H9 (cell line): ENCODE data around the gene PRKAG2. TPM values are rescaled to one million over a fixed set of nuclear protein-coding genes. Genes with fewer than 3 reads are reported as not detected.

Experiments used
- DNase-seq: peaks from one replicate; pipeline ENCODE4 v3.0.0-alpha.2; 2017
- H2AFZ ChIP-seq: one replicate; pipeline ENCODE4 v1.6.1; 2013; ENCODE audit warnings: mild to moderate bottlenecking, low read length, control low read depth, moderate library complexity
- H2AK5ac ChIP-seq: 2 replicates; pipeline ENCODE4 v1.6.1; 2013; ENCODE audit warnings: low read length, control low read depth, mixed read lengths; ENCODE audit not compliant: insufficient read length
- H2BK120ac ChIP-seq: one replicate; pipeline ENCODE4 v1.6.1; 2013; ENCODE audit warnings: low read depth, mild to moderate bottlenecking, low read length, control low read depth, inconsistent platforms; ENCODE audit not compliant: poor library complexity, severe bottlenecking
- H2BK12ac ChIP-seq: 2 replicates; pipeline ENCODE4 v1.6.1; 2013; ENCODE audit warnings: low read length, control low read depth, mixed read lengths, low read depth; ENCODE audit not compliant: insufficient read length
- H2BK15ac ChIP-seq: 2 replicates; pipeline ENCODE4 v1.6.1; 2013; ENCODE audit warnings: low read depth, low read length, control low read depth
- H2BK20ac ChIP-seq: one replicate; pipeline ENCODE4 v1.6.1; 2013; ENCODE audit warnings: low read depth, mild to moderate bottlenecking, low read length, control low read depth, inconsistent platforms; ENCODE audit not compliant: poor library complexity, severe bottlenecking
- H2BK5ac ChIP-seq: 2 replicates; pipeline ENCODE4 v1.6.1; 2013; ENCODE audit warnings: low read length, control low read depth, mixed read lengths; ENCODE audit not compliant: insufficient read length
- H3K14ac ChIP-seq: 2 replicates; pipeline ENCODE4 v1.6.1; 2013; ENCODE audit warnings: low read length, control low read depth; ENCODE audit not compliant: insufficient read depth
- H3K18ac ChIP-seq: 2 replicates; pipeline ENCODE4 v1.6.1; 2013; ENCODE audit warnings: low read depth, mild to moderate bottlenecking, mixed read lengths, low read length, control low read depth; ENCODE audit not compliant: insufficient read length
- H3K23ac ChIP-seq: 2 replicates; pipeline ENCODE4 v1.6.1; 2013; ENCODE audit warnings: low read length, control low read depth, mixed read lengths, low read depth; ENCODE audit not compliant: insufficient read length
- H3K23me2 ChIP-seq: 2 replicates; pipeline ENCODE4 v1.6.1; 2013; ENCODE audit warnings: low read depth, mild to moderate bottlenecking, mixed read lengths, low read length, control low read depth; ENCODE audit not compliant: insufficient read length, poor library complexity, severe bottlenecking
- H3K27ac ChIP-seq: 2 replicates; pipeline ENCODE4 v1.5.1; 2013; ENCODE audit warnings: low read length, control low read depth, mixed read lengths, low read depth; ENCODE audit not compliant: insufficient read length
- H3K27me3 ChIP-seq: 2 replicates; pipeline ENCODE4 v1.6.1; 2013; ENCODE audit warnings: low read length, control low read depth, inconsistent platforms; ENCODE audit not compliant: insufficient read depth
- H3K4ac ChIP-seq: 2 replicates; pipeline ENCODE4 v1.6.1; 2013; ENCODE audit warnings: low read depth, mild to moderate bottlenecking, control low read depth, inconsistent platforms, low read length, moderate library complexity
- H3K4me1 ChIP-seq: 2 replicates; pipeline ENCODE4 v1.6.1; 2013; ENCODE audit warnings: low read length, control low read depth, inconsistent platforms; ENCODE audit not compliant: insufficient read depth
- H3K4me2 ChIP-seq: 2 replicates; pipeline ENCODE4 v1.6.1; 2013; ENCODE audit warnings: low read length, control low read depth, mixed read lengths; ENCODE audit not compliant: insufficient read length, insufficient read depth
- H3K56ac ChIP-seq: 2 replicates; pipeline ENCODE4 v1.6.1; 2013; ENCODE audit warnings: low read depth, mild to moderate bottlenecking, mixed read lengths, low read length, control low read depth; ENCODE audit not compliant: insufficient read length
- H3K79me1 ChIP-seq: 2 replicates; pipeline ENCODE4 v1.6.1; 2013; ENCODE audit warnings: low read depth, mild to moderate bottlenecking, moderate library complexity, low read length, control low read depth, inconsistent platforms; ENCODE audit not compliant: insufficient read depth, poor library complexity, severe bottlenecking
- H3K79me2 ChIP-seq: 2 replicates; pipeline ENCODE4 v1.6.1; 2013; ENCODE audit warnings: low read length, control low read depth, inconsistent platforms; ENCODE audit not compliant: insufficient read depth
- H3K9ac ChIP-seq: 2 replicates; pipeline ENCODE4 v1.6.1; 2013; ENCODE audit warnings: low read length, control low read depth, mixed read lengths; ENCODE audit not compliant: insufficient read length; ENCODE audit errors: extremely low read depth
- H3K9me3 ChIP-seq: one replicate; pipeline ENCODE4 v1.6.1; 2013; ENCODE audit warnings: low read depth, low read length, inconsistent platforms; ENCODE audit not compliant: control insufficient read depth
- H3T11ph ChIP-seq: one replicate; pipeline ENCODE4 v1.6.1; 2013; ENCODE audit warnings: mild to moderate bottlenecking, low read length, control low read depth, inconsistent platforms
- H4K20me1 ChIP-seq: one replicate; pipeline ENCODE4 v1.6.1; 2013; ENCODE audit not compliant: control insufficient read depth, insufficient read length, insufficient read depth
- H4K5ac ChIP-seq: 2 replicates; pipeline ENCODE4 v1.6.1; 2013; ENCODE audit warnings: low read depth, mild to moderate bottlenecking, mixed read lengths, low read length, control low read depth; ENCODE audit not compliant: insufficient read length
- H4K8ac ChIP-seq: replicated peaks from 2 replicates; pipeline ENCODE4 v1.6.1; 2013; ENCODE audit warnings: low read length, control low read depth, mixed read lengths, low read depth; ENCODE audit not compliant: insufficient read length
- H4K91ac ChIP-seq: 2 replicates; pipeline ENCODE4 v1.6.1; 2013; ENCODE audit warnings: low read depth, mild to moderate bottlenecking, moderate library complexity, mixed read lengths, low read length, control low read depth; ENCODE audit not compliant: insufficient read length
- H3K27ac Mint-ChIP-seq, 3 experiments: 2 replicates in 2 of 3; 3 replicates in 1 of 3; pipeline ENCODE4 v1.8.0; 2020 to 2021; ENCODE audit warnings: mixed read lengths in 3 of 3, mild to moderate bottlenecking in 1 of 3, moderate library complexity in 1 of 3
- H3K27me3 Mint-ChIP-seq: 2 replicates; pipeline ENCODE4 v1.8.0; 2021; ENCODE audit warnings: low read depth, mild to moderate bottlenecking, moderate library complexity, mixed read lengths
- H3K36me3 Mint-ChIP-seq, 3 experiments: 2 replicates in 2 of 3; 3 replicates in 1 of 3; pipeline ENCODE4 v1.8.0; 2020 to 2021; ENCODE audit warnings: low read depth in 3 of 3, mixed read lengths in 3 of 3; ENCODE audit not compliant: insufficient read depth in 1 of 3
- H3K4me1 Mint-ChIP-seq, 2 experiments: 2 replicates each; pipeline ENCODE4 v1.8.0; 2020; ENCODE audit warnings: mixed read lengths in 2 of 2
- H3K4me3 Mint-ChIP-seq, 2 experiments: 2 replicates in 1 of 2; 3 replicates in 1 of 2; pipeline ENCODE4 v1.8.0; 2020 to 2021; ENCODE audit warnings: mild to moderate bottlenecking in 2 of 2, mixed read lengths in 2 of 2, moderate library complexity in 1 of 2
- H3K9me3 Mint-ChIP-seq, 2 experiments: 2 replicates in 1 of 2; 3 replicates in 1 of 2; pipeline ENCODE4 v1.8.0; 2020; ENCODE audit warnings: mild to moderate bottlenecking in 2 of 2, mixed read lengths in 2 of 2, moderate library complexity in 1 of 2
- CTCF ChIP-seq: fragments of 200-600 bp; sonication (generic); conservative IDR thresholded peaks from 3 replicates; pipeline ENCODE4 v1.8.0; 2021; ENCODE audit warnings: antibody characterized with exemption, mild to moderate bottlenecking
- WGBS: extraction: QIAGEN DNeasy Blood & Tissue Kit; methylation state at CpG from one replicate; pipeline ENCODE4 v1.1.7; 2013; ENCODE audit warnings: missing lambda C conversion rate, low lambda C conversion rate, mixed read lengths; ENCODE audit not compliant: insufficient read length; ENCODE audit errors: extremely low coverage; 5-methylcytosine and 5-hydroxymethylcytosine counted together
- total RNA-seq: library from RNA; stranded (reverse); gene quantifications from 2 replicates; pipeline ENCODE4 v1.2.1, GENCODE V29; 2021

Gene PRKAG2
- total RNA-seq, 1 experiment from 2014 or later, result 11.8 TPM

GRCh38 chr7:151758622-151759540 is 118.0 kb downstream of the PRKAG2 start:
- Histone ChIP-seq H3K79me2 (no peaks in the 10 kb centered on the region), H3K4me2 (no peak overlapping the region), H3K27me3 (no peaks in the 10 kb centered on the region; the same call in 1 of the 2 replicates), H2BK120ac (no peak overlapping the region), H3K27ac (no peak overlapping the region), H4K8ac (no peak overlapping the region), H3K23ac (no peak overlapping the region), H3K9me3 (no peaks in the 10 kb centered on the region), H2AFZ (no peak overlapping the region), H3T11ph (no peak overlapping the region), H3K4ac (no peak overlapping the region), H3K14ac (no peak overlapping the region), H3K56ac (no peak overlapping the region), H3K79me1 (no peaks in the 10 kb centered on the region), H2BK12ac (no peak overlapping the region), H3K4me1 (peaks cover 4% of the 10 kb centered on the region; the same call in 1 of the 2 replicates), H2BK15ac (no peak overlapping the region), H3K18ac (no peak overlapping the region), H2AK5ac (no peak overlapping the region), H3K23me2 (no peaks in the 10 kb centered on the region), H4K5ac (no peak overlapping the region), H3K9ac (no peak overlapping the region), H2BK20ac (no peak overlapping the region), H4K91ac (no peak overlapping the region), H4K20me1 (no peaks in the 10 kb centered on the region), H2BK5ac (no peak overlapping the region)
- WGBS, result no CpG with 5 or more reads among the region's 18 CpGs
- Mint-ChIP-seq H3K9me3 (no peaks in the 10 kb centered on the region; a peak in 3 of 5 replicates), H3K27ac (no peak overlapping the region), H3K4me3 (no peak overlapping the region), H3K27me3 (peaks cover 31% of the 10 kb centered on the region), H3K36me3 (no peaks in the 10 kb centered on the region), H3K4me1 (peaks cover 29 to 49% of the 10 kb centered on the region in 2 experiments)
- TF ChIP-seq CTCF, result no peak
- DNase-seq, result no peak
